ENCODE measurements around the gene PEAK1.

The PEAK1 gene

GRCh38 chr15:77093436-77093835, 326.5 kb downstream of the PEAK1 start:
- no peaks in the 10 kb centered on the region for H3K4me1 ChIP-seq
- no peaks in the 10 kb centered on the region for H3K27me3 ChIP-seq
- no peak overlapping the region for H3K4me3 ChIP-seq
- DNase-seq, result no peak
- intact Hi-C loops (cut with DNase I; ENCODE audit: low total_unique reads), result no loop called here
- no peak overlapping the region for H3K27ac ChIP-seq
- H3K36me3 ChIP-seq, result no peaks in the 10 kb centered on the region
- H3K9me3 ChIP-seq, result no peaks in the 10 kb centered on the region
- no peak for TF ChIP-seq CTCF (IDR thresholded peaks at IDR 0.05)

GRCh38 chr15:77091097-77091496, 328.8 kb downstream of the PEAK1 start:
- no peak overlapping the region for H3K4me3 ChIP-seq
- no peak for DNase-seq
- H3K27ac ChIP-seq, result no peak overlapping the region
- no peak for TF ChIP-seq CTCF (IDR thresholded peaks at IDR 0.05)
- no peaks in the 10 kb centered on the region for H3K4me1 ChIP-seq
- H3K36me3 ChIP-seq, result no peaks in the 10 kb centered on the region
- intact Hi-C loops (cut with DNase I; ENCODE audit: low total_unique reads), result no loop called here
- H3K27me3 ChIP-seq, result no peaks in the 10 kb centered on the region
- H3K9me3 ChIP-seq, result no peaks in the 10 kb centered on the region

GRCh38 chr15:77087213-77087612, 332.7 kb downstream of the PEAK1 start:
- H3K36me3 ChIP-seq, result no peaks in the 10 kb centered on the region
- no peak for TF ChIP-seq CTCF (IDR thresholded peaks at IDR 0.05)
- intact Hi-C loops (cut with DNase I; ENCODE audit: low total_unique reads), result no loop called here
- no peak for DNase-seq
- H3K27ac ChIP-seq, result no peak overlapping the region
- H3K9me3 ChIP-seq, result no peaks in the 10 kb centered on the region
- no peaks in the 10 kb centered on the region for H3K27me3 ChIP-seq
- H3K4me1 ChIP-seq, result peaks cover 0 to 25% (median 5%) of the 10 kb centered on the region in 4 donors
- H3K4me3 ChIP-seq, result no peak overlapping the region

GRCh38 chr15:77085297-77085696, 334.6 kb downstream of the PEAK1 start:
- H3K27ac ChIP-seq, result peak overlapping the region; percentile 42 to 62
- no peak for TF ChIP-seq CTCF (IDR thresholded peaks at IDR 0.05)
- H3K4me3 ChIP-seq, result no peak overlapping the region
- peaks cover 0 to 25% (median 5%) of the 10 kb centered on the region in 4 donors for H3K4me1 ChIP-seq
- intact Hi-C loops (cut with DNase I; ENCODE audit: low total_unique reads), result no loop called here
- no peaks in the 10 kb centered on the region for H3K9me3 ChIP-seq
- DNase-seq, result peak; percentile 32 to 73
- H3K27me3 ChIP-seq, result no peaks in the 10 kb centered on the region
- H3K36me3 ChIP-seq, result no peaks in the 10 kb centered on the region

GRCh38 chr15:77084436-77084835, 335.5 kb downstream of the PEAK1 start:
- Histone ChIP-seq H3K9me3 (no peaks in the 10 kb centered on the region), H3K4me1 (peaks cover 0 to 25% (median 5%) of the 10 kb centered on the region in 4 donors), H3K27ac (peak overlapping the region; percentile 42 to 62), H3K36me3 (no peaks in the 10 kb centered on the region), H3K4me3 (no peak overlapping the region), H3K27me3 (no peaks in the 10 kb centered on the region)
- DNase-seq, result no peak
- intact Hi-C loops (cut with DNase I; ENCODE audit: low total_unique reads), result no loop called here
- no peak for TF ChIP-seq CTCF (IDR thresholded peaks at IDR 0.05)

All from tibial artery (tissue), 4 donors.